ENCODE measurements around the gene PCDH9. TPM values are rescaled to one million over a fixed set of nuclear protein-coding genes. Genes with fewer than 3 reads are reported as not detected.
"Not testable (repeated sequence)": the region's sequence is repeated elsewhere in the genome, so short reads cannot be mapped to it uniquely, and the experiment has no call there.

Gene PCDH9
- total RNA-seq, 1 donor from 2014 or later, result 19.0 TPM

GRCh38 chr13:66660468-66660813 is 569.7 kb downstream of the PCDH9 start:
- DNase-seq (ENCODE audit: low spot score), result no peak

- no peak for DNase-seq (ENCODE audit: low spot score)
These were observed 570.3 kb downstream of the PCDH9 start for GRCh38 chr13:66659701-66660467.

- no peak for DNase-seq (ENCODE audit: low spot score)
These were observed 570.9 kb downstream of the PCDH9 start for GRCh38 chr13:66659286-66659685.

- peak; percentile 68 for DNase-seq (ENCODE audit: low spot score)
These were observed 572.8 kb downstream of the PCDH9 start for GRCh38 chr13:66657165-66657881.

- no peak for DNase-seq (ENCODE audit: low spot score)
These were observed 574.2 kb downstream of the PCDH9 start for GRCh38 chr13:66655847-66656454.

GRCh38 chr13:66644855-66645460 is 585.2 kb downstream of the PCDH9 start:
- no peak for DNase-seq (ENCODE audit: low spot score)

GRCh38 chr13:66640231-66640630 is 589.9 kb downstream of the PCDH9 start:
- DNase-seq (ENCODE audit: low spot score), result no peak

- DNase-seq (ENCODE audit: low spot score), result no peak
These were observed 591.1 kb downstream of the PCDH9 start for GRCh38 chr13:66639044-66639443.

GRCh38 chr13:66635526-66635925 is 594.6 kb downstream of the PCDH9 start:
- no peak for DNase-seq (ENCODE audit: low spot score)

GRCh38 chr13:66634384-66634783 is 595.8 kb downstream of the PCDH9 start:
- DNase-seq (ENCODE audit: low spot score), result no peak

GRCh38 chr13:66627512-66627911 is 602.6 kb downstream of the PCDH9 start:
- no peak for DNase-seq (ENCODE audit: low spot score)

- no peak for DNase-seq (ENCODE audit: low spot score)
These were observed 605.8 kb downstream of the PCDH9 start for GRCh38 chr13:66624302-66624701.

GRCh38 chr13:66623129-66623820 is 606.9 kb downstream of the PCDH9 start:
- DNase-seq (ENCODE audit: low spot score), result no peak

GRCh38 chr13:66621906-66622447 is 608.2 kb downstream of the PCDH9 start:
- not testable (repeated sequence) for DNase-seq (ENCODE audit: low spot score)

- DNase-seq (ENCODE audit: low spot score), result no peak
These were observed 611.4 kb downstream of the PCDH9 start for GRCh38 chr13:66618702-66619101.

- no peak for DNase-seq (ENCODE audit: low spot score)
These were observed 612.4 kb downstream of the PCDH9 start for GRCh38 chr13:66617786-66618185.

- no peak for DNase-seq (ENCODE audit: low spot score)
These were observed 617.2 kb downstream of the PCDH9 start for GRCh38 chr13:66612983-66613382.

- no peak for DNase-seq (ENCODE audit: low spot score)
These were observed 643.6 kb downstream of the PCDH9 start for GRCh38 chr13:66586489-66586888.

- DNase-seq (ENCODE audit: low spot score), result no peak
These were observed 644.4 kb downstream of the PCDH9 start for GRCh38 chr13:66585669-66586203.

GRCh38 chr13:66581675-66582074 is 648.5 kb downstream of the PCDH9 start:
- DNase-seq (ENCODE audit: low spot score), result no peak

GRCh38 chr13:66578305-66578704 is 651.8 kb downstream of the PCDH9 start:
- no peak for DNase-seq (ENCODE audit: low spot score)
